CD4-positive, CD25-positive, alpha-beta regulatory T cell (primary cell): ENCODE results near the gene MMP25. TPM values are rescaled to one million over a fixed set of nuclear protein-coding genes. Genes with fewer than 3 reads are reported as not detected.

Source experiments
- ATAC-seq, 2 donors: fragments of 150-1000 bp; cut with Tn5 transposase; one replicate each; pipeline ENCODE4 v1.10.0; 2021; ENCODE audit warnings: low read depth in 2 of 2, moderate number of reproducible peaks in 2 of 2, moderate library complexity in 1 of 2
- DNase-seq, 3 donors: peaks; one replicate each; pipeline versions ENCODE4 v3.0.0 to v3.0.0-alpha.2; 2012 to 2022; ENCODE audit warnings: mixed read lengths in 1 of 3
- H3K27ac ChIP-seq: one replicate; pipeline ENCODE4 v1.7.0; 2013; ENCODE audit warnings: mild to moderate bottlenecking, low read length; ENCODE audit not compliant: insufficient read depth, poor library complexity, severe bottlenecking
- H3K27me3 ChIP-seq: one replicate; pipeline ENCODE4 v1.7.0; 2013; ENCODE audit warnings: low read length; ENCODE audit not compliant: control insufficient read depth, insufficient read depth
- H3K36me3 ChIP-seq: one replicate; pipeline ENCODE4 v1.7.0; 2013; ENCODE audit warnings: mild to moderate bottlenecking, low read length, moderate library complexity; ENCODE audit not compliant: control insufficient read depth, insufficient read depth
- H3K4me1 ChIP-seq: 2 replicates; pipeline ENCODE4 v1.7.0; 2013; ENCODE audit warnings: mild to moderate bottlenecking, low read length; ENCODE audit not compliant: insufficient read depth, control insufficient read depth, poor library complexity, severe bottlenecking
- H3K4me3 ChIP-seq: one replicate; pipeline ENCODE4 v1.7.0; 2013; ENCODE audit warnings: low read depth, mild to moderate bottlenecking, low read length, moderate library complexity
- H3K9me3 ChIP-seq, 2 experiments: 1 replicate in 1 of 2; 2 replicates in 1 of 2; pipeline ENCODE4 v1.7.0; 2013; ENCODE audit warnings: low read length in 2 of 2, mild to moderate bottlenecking in 1 of 2, moderate library complexity in 1 of 2; ENCODE audit not compliant: control insufficient read depth in 2 of 2
- H3K27ac Mint-ChIP-seq, 3 donors: one replicate each; pipeline ENCODE4 v1.8.0; 2020 to 2022; ENCODE audit warnings: mild to moderate bottlenecking in 3 of 3, mixed read lengths in 3 of 3, moderate library complexity in 2 of 3
- H3K27me3 Mint-ChIP-seq: one replicate; pipeline ENCODE4 v1.8.0; 2022; ENCODE audit warnings: mild to moderate bottlenecking, mixed read lengths
- H3K36me3 Mint-ChIP-seq: one replicate; pipeline ENCODE4 v1.8.0; 2020; ENCODE audit warnings: mixed read lengths
- H3K4me1 Mint-ChIP-seq, 4 donors: one replicate each; pipeline ENCODE4 v1.8.0; 2020 to 2022; ENCODE audit warnings: mixed read lengths in 4 of 4, mild to moderate bottlenecking in 1 of 4
- H3K4me3 Mint-ChIP-seq, 4 donors: one replicate each; pipeline ENCODE4 v1.8.0; 2020 to 2022; ENCODE audit warnings: mild to moderate bottlenecking in 4 of 4, mixed read lengths in 4 of 4, moderate library complexity in 3 of 4
- H3K9me3 Mint-ChIP-seq, 7 donors: one replicate each; pipeline ENCODE4 v1.8.0; 2020 to 2022; ENCODE audit warnings: mixed read lengths in 7 of 7, mild to moderate bottlenecking in 3 of 7, moderate library complexity in 2 of 7
- polyA plus RNA-seq, 4 donors: library from polyadenylated mRNA; unstranded; fragments of 300-500 nt; fragmentation: Illumina TruSeq; gene quantifications; one replicate each; pipeline ENCODE4 v1.2.3, GENCODE V29; 2021
- total RNA-seq: library from RNA; stranded (reverse); gene quantifications from one replicate; pipeline ENCODE4 v1.2.3, GENCODE V29; 2022

MMP25 gene
- total and polyA plus RNA-seq, 5 donors from 2014 or later = 0.16 to 1.6 (median 0.65) TPM; not detected in 1

DNA sequence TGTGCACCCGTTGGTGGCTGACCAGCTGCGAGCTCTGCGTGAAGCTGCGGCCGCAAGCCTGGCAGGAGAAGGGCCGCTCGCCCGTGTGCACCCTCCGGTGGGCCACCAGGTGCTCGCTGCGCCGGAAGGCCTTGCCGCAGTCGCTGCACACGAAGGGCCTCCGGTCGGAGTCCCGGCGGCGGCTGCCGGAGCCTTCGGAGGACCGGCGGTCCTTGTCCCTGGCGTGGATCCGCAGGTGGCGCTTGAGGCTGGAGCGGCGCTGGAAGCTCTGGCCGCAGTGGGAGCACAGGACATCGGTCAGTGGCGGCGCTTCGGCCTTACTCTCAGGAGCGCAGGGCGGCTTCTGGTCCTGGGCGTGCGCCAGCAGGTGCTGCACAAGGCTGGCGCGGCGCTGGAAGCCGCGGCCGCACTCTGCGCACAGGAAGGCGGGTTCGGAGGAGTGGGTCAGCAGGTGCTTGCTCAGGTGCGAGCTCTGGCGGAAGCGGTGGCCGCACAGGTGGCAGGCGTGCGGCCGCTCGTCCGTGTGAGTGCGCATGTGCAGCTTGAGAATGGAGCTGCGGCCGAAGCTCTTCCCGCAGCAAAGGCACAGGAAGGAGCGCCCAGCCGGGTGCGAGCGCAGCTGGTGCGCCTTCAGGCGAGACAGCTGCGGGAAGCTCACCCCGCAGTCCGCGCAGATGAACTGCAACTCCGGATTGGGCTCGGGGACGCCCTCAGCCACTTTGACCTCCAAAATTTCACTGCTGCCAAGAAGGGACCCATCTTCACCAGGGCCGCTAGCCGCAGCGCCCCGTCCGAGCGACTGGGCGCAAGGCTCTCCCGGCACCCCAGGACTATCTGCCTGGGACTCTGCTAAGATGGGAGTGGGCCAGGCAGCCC, 43.6 kb downstream of the MMP25 start:
- Mint-ChIP-seq H3K27ac (no peak overlapping the region), H3K36me3 (no peaks in the 10 kb centered on the region), H3K9me3 (no peaks in the 10 kb centered on the region), H3K27me3 (no peaks in the 10 kb centered on the region), H3K4me1 (peaks cover 7 to 60% (median 24%) of the 10 kb centered on the region in 4 donors), H3K4me3 (no peak overlapping the region)
- Histone ChIP-seq H3K9me3 (no peaks in the 10 kb centered on the region), H3K27ac (no peak overlapping the region), H3K4me1 (peaks cover 33% of the 10 kb centered on the region), H3K27me3 (no peaks in the 10 kb centered on the region), H3K4me3 (no peak overlapping the region), H3K36me3 (no peaks in the 10 kb centered on the region)
- DNase-seq = no peak
- no peak for ATAC-seq

GRCh38 chr16:3091551-3091950, 45.2 kb downstream of the MMP25 start:
- no peaks in the 10 kb centered on the region for H3K9me3 ChIP-seq
- Mint-ChIP-seq H3K36me3 (no peaks in the 10 kb centered on the region), H3K4me1 (peaks cover 11 to 60% (median 28%) of the 10 kb centered on the region in 4 donors), H3K4me3 (peak overlapping the region in 1 of 4 donors; percentile 15), H3K27me3 (no peaks in the 10 kb centered on the region), H3K9me3 (no peaks in the 10 kb centered on the region), H3K27ac (peak overlapping the region in 2 of 3 donors; percentile 9 to 44)
- no peak for ATAC-seq
- H3K36me3 ChIP-seq = no peaks in the 10 kb centered on the region
- H3K27ac ChIP-seq = no peak overlapping the region
- no peaks in the 10 kb centered on the region for H3K27me3 ChIP-seq
- H3K4me1 ChIP-seq = peaks cover 42% of the 10 kb centered on the region
- H3K4me3 ChIP-seq = no peak overlapping the region
- no peak for DNase-seq

- H3K27ac ChIP-seq = no peak overlapping the region
- no peaks in the 10 kb centered on the region for H3K27me3 ChIP-seq
- H3K36me3 Mint-ChIP-seq = no peaks in the 10 kb centered on the region
- no peaks in the 10 kb centered on the region for H3K9me3 ChIP-seq
- no peak overlapping the region for H3K27ac Mint-ChIP-seq
- no peak for ATAC-seq
- no peak for DNase-seq
- peaks cover 11 to 57% (median 27%) of the 10 kb centered on the region in 4 donors for H3K4me1 Mint-ChIP-seq
- no peaks in the 10 kb centered on the region for H3K27me3 Mint-ChIP-seq
- H3K4me3 ChIP-seq = no peak overlapping the region
- H3K9me3 Mint-ChIP-seq = no peaks in the 10 kb centered on the region
- H3K4me1 ChIP-seq = peaks cover 33% of the 10 kb centered on the region
- no peak overlapping the region for H3K4me3 Mint-ChIP-seq
- H3K36me3 ChIP-seq = no peaks in the 10 kb centered on the region
Measured at GRCh38 chr16:3092501-3092941, 46.2 kb downstream of the MMP25 start.

DNA sequence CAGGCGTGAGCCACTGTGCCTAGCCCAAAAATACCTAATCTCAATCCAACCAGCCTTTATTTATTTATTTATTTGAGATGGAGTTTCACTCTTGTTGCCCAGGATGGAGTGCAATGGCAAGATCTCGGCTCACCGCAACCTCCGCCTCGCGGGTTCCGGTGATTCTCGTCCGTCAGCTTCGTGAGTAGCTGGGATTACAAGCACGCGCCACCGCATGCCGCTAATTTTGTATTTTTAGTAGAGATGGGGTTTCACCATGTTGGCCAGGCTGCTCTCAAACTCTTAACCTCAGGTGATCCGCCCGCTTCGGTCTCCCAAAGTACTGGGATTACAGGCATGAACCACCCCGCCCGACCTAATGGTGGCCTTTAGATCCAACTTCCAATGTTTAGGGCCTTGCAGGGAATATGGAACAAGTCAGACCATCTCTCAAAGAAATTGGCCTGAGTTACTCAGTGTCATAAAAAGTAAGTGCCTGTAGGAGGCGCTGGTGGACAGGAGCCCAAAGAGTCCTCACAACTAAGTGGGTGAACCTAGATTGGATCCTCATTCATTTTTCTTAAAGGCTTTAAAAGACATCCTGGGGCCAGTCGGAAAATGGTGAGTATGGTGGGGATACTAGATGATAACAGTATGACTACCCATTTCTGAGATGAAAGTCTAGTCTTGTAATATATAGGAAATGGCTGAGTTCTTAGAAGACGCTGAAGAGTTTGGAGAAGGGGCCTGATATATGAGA, 48.1 kb downstream of the MMP25 start:
- ATAC-seq (peak; percentile 34 to 45), DNase-seq (peak; percentile 30 to 82 (median 58))
- H3K36me3 ChIP-seq = no peaks in the 10 kb centered on the region
- H3K4me3 Mint-ChIP-seq = peak overlapping the region; percentile 12 to 57 (median 34)
- no peaks in the 10 kb centered on the region for H3K9me3 Mint-ChIP-seq
- H3K36me3 Mint-ChIP-seq = no peaks in the 10 kb centered on the region
- H3K27ac Mint-ChIP-seq = peak overlapping the region; percentile 60 to 91 (median 86)
- peaks cover 27% of the 10 kb centered on the region for H3K4me1 ChIP-seq
- no peak overlapping the region for H3K27ac ChIP-seq
- no peak overlapping the region for H3K4me3 ChIP-seq
- no peaks in the 10 kb centered on the region for H3K27me3 Mint-ChIP-seq
- H3K9me3 ChIP-seq = no peaks in the 10 kb centered on the region
- H3K4me1 Mint-ChIP-seq = peaks cover 11 to 57% (median 21%) of the 10 kb centered on the region in 4 donors
- H3K27me3 ChIP-seq = no peaks in the 10 kb centered on the region

GRCh38 chr16:3095869-3096268, 49.5 kb downstream of the MMP25 start:
- H3K27ac ChIP-seq = peak overlapping the region; percentile 34
- H3K36me3 Mint-ChIP-seq = no peaks in the 10 kb centered on the region
- ATAC-seq (peak; percentile 47 to 54), DNase-seq (peak; percentile 49 to 83 (median 59))
- peak overlapping the region in 3 of 4 donors; percentile 51 to 74 (median 60) for H3K4me3 Mint-ChIP-seq
- no peaks in the 10 kb centered on the region for H3K9me3 Mint-ChIP-seq
- H3K4me1 ChIP-seq = peaks cover 41% of the 10 kb centered on the region
- H3K27ac Mint-ChIP-seq = peak overlapping the region; percentile 52 to 79 (median 77)
- H3K4me1 Mint-ChIP-seq = peaks cover 11 to 66% (median 26%) of the 10 kb centered on the region in 4 donors
- H3K27me3 Mint-ChIP-seq = no peaks in the 10 kb centered on the region
- no peaks in the 10 kb centered on the region for H3K36me3 ChIP-seq
- no peak overlapping the region for H3K4me3 ChIP-seq
- no peaks in the 10 kb centered on the region for H3K9me3 ChIP-seq
- no peaks in the 10 kb centered on the region for H3K27me3 ChIP-seq

- Mint-ChIP-seq H3K9me3 (no peaks in the 10 kb centered on the region), H3K4me1 (peaks cover 11 to 66% (median 28%) of the 10 kb centered on the region in 4 donors), H3K36me3 (no peaks in the 10 kb centered on the region), H3K27ac (peak overlapping the region in 2 of 3 donors; percentile 52 to 79), H3K4me3 (peak overlapping the region in 1 of 4 donors; percentile 74), H3K27me3 (no peaks in the 10 kb centered on the region)
- Histone ChIP-seq H3K27me3 (no peaks in the 10 kb centered on the region), H3K4me1 (peaks cover 43% of the 10 kb centered on the region), H3K36me3 (no peaks in the 10 kb centered on the region), H3K9me3 (no peaks in the 10 kb centered on the region), H3K4me3 (no peak overlapping the region), H3K27ac (peak overlapping the region; percentile 34)
- ATAC-seq (no peak), DNase-seq (no peak)
Measured at GRCh38 chr16:3096362-3096761, 50.0 kb downstream of the MMP25 start.

GRCh38 chr16:3097266-3097665, 50.9 kb downstream of the MMP25 start:
- Mint-ChIP-seq H3K27ac (peak overlapping the region; percentile 47 to 78 (median 56)), H3K36me3 (no peaks in the 10 kb centered on the region), H3K4me1 (peaks cover 15 to 69% (median 36%) of the 10 kb centered on the region in 4 donors), H3K4me3 (no peak overlapping the region), H3K9me3 (no peaks in the 10 kb centered on the region), H3K27me3 (no peaks in the 10 kb centered on the region)
- Histone ChIP-seq H3K4me1 (peaks cover 51% of the 10 kb centered on the region), H3K27me3 (no peaks in the 10 kb centered on the region), H3K27ac (no peak overlapping the region), H3K4me3 (no peak overlapping the region), H3K36me3 (no peaks in the 10 kb centered on the region), H3K9me3 (no peaks in the 10 kb centered on the region)
- no peak for ATAC-seq
- no peak for DNase-seq
